WERI-Rb-1 (cell line): ENCODE data around the gene RAB27A.
"Not testable (repeated sequence)": the region's sequence is repeated elsewhere in the genome, so short reads cannot be mapped to it uniquely, and the experiment has no call there.

Source experiments
- DNase-seq: peaks from one replicate; pipeline ENCODE4 v3.0.0-alpha.2; 2020
- H3K27ac ChIP-seq: fragments of 250-450 bp; sonication (Bioruptor Pico); 2 replicates; pipeline ENCODE4 v1.5.1; 2020; ENCODE audit warnings: mild to moderate bottlenecking, moderate library complexity
- H3K27me3 ChIP-seq: fragments of 250-450 bp; sonication (Bioruptor Pico); 2 replicates; pipeline ENCODE4 v1.5.1; 2021; ENCODE audit warnings: mild to moderate bottlenecking, low read depth, moderate library complexity; ENCODE audit not compliant: insufficient read depth, severe bottlenecking
- H3K36me3 ChIP-seq: fragments of 250-450 bp; sonication (Bioruptor Pico); 2 replicates; pipeline ENCODE4 v1.5.1; 2020; ENCODE audit warnings: mild to moderate bottlenecking, moderate library complexity
- H3K4me3 ChIP-seq: 2 replicates; pipeline ENCODE4 v1.5.1; 2011; ENCODE audit warnings: low read depth, mild to moderate bottlenecking, control low read depth, low read length
- H3K9me3 ChIP-seq: fragments of 250-450 bp; sonication (Bioruptor Pico); 2 replicates; pipeline ENCODE4 v1.5.1; 2021; ENCODE audit warnings: mild to moderate bottlenecking, moderate library complexity; ENCODE audit not compliant: severe bottlenecking
- CTCF ChIP-seq: IDR thresholded peaks from 2 replicates; pipeline ENCODE4 v1.5.1; 2011; ENCODE audit warnings: low read depth, mild to moderate bottlenecking, control low read depth, inconsistent platforms, low read length

Gene RAB27A

GRCh38 chr15:55283379-55284147 lies 6.0 kb downstream of the RAB27A start:
- no peak for TF ChIP-seq CTCF
- Histone ChIP-seq H3K27ac (no peak overlapping the region), H3K27me3 (no peaks in the 10 kb centered on the region), H3K4me3 (no peak overlapping the region), H3K36me3 (no peaks in the 10 kb centered on the region; the same call in 1 of the 2 replicates), H3K9me3 (no peaks in the 10 kb centered on the region)
- no peak for DNase-seq

GRCh38 chr15:55282284-55282833 lies 7.3 kb downstream of the RAB27A start:
- Histone ChIP-seq H3K27ac (no peak overlapping the region), H3K9me3 (no peaks in the 10 kb centered on the region), H3K36me3 (no peaks in the 10 kb centered on the region), H3K4me3 (no peak overlapping the region), H3K27me3 (no peaks in the 10 kb centered on the region)
- no peak for TF ChIP-seq CTCF
- DNase-seq = no peak

GRCh38 chr15:55281517-55282228 lies 7.9 kb downstream of the RAB27A start:
- Histone ChIP-seq H3K27ac (no peak overlapping the region), H3K9me3 (no peaks in the 10 kb centered on the region), H3K4me3 (no peak overlapping the region), H3K36me3 (no peaks in the 10 kb centered on the region), H3K27me3 (no peaks in the 10 kb centered on the region)
- no peak for TF ChIP-seq CTCF
- no peak for DNase-seq

- H3K36me3 ChIP-seq, H3K27ac ChIP-seq, H3K9me3 ChIP-seq, H3K27me3 ChIP-seq, DNase-seq, H3K4me3 ChIP-seq: not testable (repeated sequence)
These were observed 9.0 kb downstream of the RAB27A start for GRCh38 chr15:55280589-55280988.

GRCh38 chr15:55279746-55280351 lies 9.8 kb downstream of the RAB27A start:
- H3K27ac ChIP-seq = no peak overlapping the region
- no peak for DNase-seq
- H3K4me3 ChIP-seq = no peak overlapping the region
- no peak for TF ChIP-seq CTCF
- H3K36me3 ChIP-seq = no peaks in the 10 kb centered on the region
- H3K9me3 ChIP-seq = no peaks in the 10 kb centered on the region
- H3K27me3 ChIP-seq = no peaks in the 10 kb centered on the region

GRCh38 chr15:55279100-55279745 lies 10.4 kb downstream of the RAB27A start:
- no peaks in the 10 kb centered on the region for H3K36me3 ChIP-seq
- H3K9me3 ChIP-seq = no peaks in the 10 kb centered on the region
- no peak for DNase-seq
- H3K27me3 ChIP-seq = no peaks in the 10 kb centered on the region
- H3K27ac ChIP-seq = no peak overlapping the region
- no peak for TF ChIP-seq CTCF
- H3K4me3 ChIP-seq = no peak overlapping the region
